GM15510 (cell line): ENCODE data around the gene MAP2K5.

ENCODE experiments used
- POLR2A ChIP-seq: IDR thresholded peaks from 3 replicates; pipeline ENCODE4 v1.6.1; 2011; ENCODE audit warnings: borderline replicate concordance; ENCODE audit not compliant: insufficient read length; ENCODE audit errors: extremely low read depth

MAP2K5 gene

GRCh38 chr15:67542420-67543347 is at the start of gene MAP2K5:
TSS of gene MAP2K5 (plus strand) at chr15:67542703. CDS start at chr15:67543336, 633 bp downstream.
- TF ChIP-seq POLR2A: peak; percentile 81

- no peak for TF ChIP-seq POLR2A
Measured at GRCh38 chr15:67495585-67495984, 46.9 kb upstream of the MAP2K5 start.

GRCh38 chr15:67501177-67501835 is 41.2 kb upstream of the MAP2K5 start:
- TF ChIP-seq POLR2A: no peak

- TF ChIP-seq POLR2A: no peak
Measured at GRCh38 chr15:67501836-67502461, 40.6 kb upstream of the MAP2K5 start.

- no peak for TF ChIP-seq POLR2A
Measured at GRCh38 chr15:67504056-67504455, 38.4 kb upstream of the MAP2K5 start.

- no peak for TF ChIP-seq POLR2A
Measured at GRCh38 chr15:67504796-67505195, 37.7 kb upstream of the MAP2K5 start.

- no peak for TF ChIP-seq POLR2A
Measured at GRCh38 chr15:67505675-67506572, 36.6 kb upstream of the MAP2K5 start.

GRCh38 chr15:67506775-67507747 is 35.4 kb upstream of the MAP2K5 start:
- no peak for TF ChIP-seq POLR2A

- TF ChIP-seq POLR2A: no peak
Measured at GRCh38 chr15:67508407-67508806, 34.1 kb upstream of the MAP2K5 start.

GRCh38 chr15:67509918-67510317 is 32.6 kb upstream of the MAP2K5 start:
- TF ChIP-seq POLR2A: no peak

- TF ChIP-seq POLR2A: no peak
Measured at GRCh38 chr15:67510597-67511190, 31.8 kb upstream of the MAP2K5 start.

GRCh38 chr15:67511606-67512005 is 30.9 kb upstream of the MAP2K5 start:
- TF ChIP-seq POLR2A: no peak

- TF ChIP-seq POLR2A: no peak
Measured at GRCh38 chr15:67512140-67512539, 30.4 kb upstream of the MAP2K5 start.

- no peak for TF ChIP-seq POLR2A
Measured at GRCh38 chr15:67512933-67513714, 29.4 kb upstream of the MAP2K5 start.
